Activated T-helper 17 cell treated with anti-CD3 and anti-CD28 coated beads, Interleukin-2, amount 50 U/mL, for 72 hours (primary cell): ENCODE results near the gene UNC93B1. TPM values are rescaled to one million over a fixed set of nuclear protein-coding genes. Genes with fewer than 3 reads are reported as not detected.
A peak's percentile ranks its signal among the peaks of the same experiment; 100 is the strongest.

ENCODE experiments used
- ATAC-seq: fragments of 150-1000 bp; cut with Tn5 transposase; replicated peaks from 2 replicates; pipeline ENCODE4 v1.10.0; 2021; ENCODE audit warnings: mild to moderate bottlenecking, moderate library complexity
- H3K27ac Mint-ChIP-seq: one replicate; pipeline ENCODE4 v1.8.0; 2022; ENCODE audit warnings: mixed read lengths
- H3K27me3 Mint-ChIP-seq: one replicate; pipeline ENCODE4 v1.8.0; 2022; ENCODE audit warnings: mixed read lengths
- H3K36me3 Mint-ChIP-seq: one replicate; pipeline ENCODE4 v1.8.0; 2022; ENCODE audit warnings: low read depth, mild to moderate bottlenecking, mixed read lengths
- H3K4me1 Mint-ChIP-seq: one replicate; pipeline ENCODE4 v1.8.0; 2022; ENCODE audit warnings: mixed read lengths
- H3K4me3 Mint-ChIP-seq: one replicate; pipeline ENCODE4 v1.8.0; 2022; ENCODE audit warnings: mild to moderate bottlenecking, mixed read lengths
- H3K9me3 Mint-ChIP-seq: one replicate; pipeline ENCODE4 v1.8.0; 2022; ENCODE audit warnings: mixed read lengths
- total RNA-seq, 2 donors: library from RNA; stranded (reverse); gene quantifications; one replicate each; pipeline ENCODE4 v1.2.3, GENCODE V29; 2022

The UNC93B1 gene
- total RNA-seq, 2 donors from 2014 or later = 13.1 to 14.8 TPM

DNA sequence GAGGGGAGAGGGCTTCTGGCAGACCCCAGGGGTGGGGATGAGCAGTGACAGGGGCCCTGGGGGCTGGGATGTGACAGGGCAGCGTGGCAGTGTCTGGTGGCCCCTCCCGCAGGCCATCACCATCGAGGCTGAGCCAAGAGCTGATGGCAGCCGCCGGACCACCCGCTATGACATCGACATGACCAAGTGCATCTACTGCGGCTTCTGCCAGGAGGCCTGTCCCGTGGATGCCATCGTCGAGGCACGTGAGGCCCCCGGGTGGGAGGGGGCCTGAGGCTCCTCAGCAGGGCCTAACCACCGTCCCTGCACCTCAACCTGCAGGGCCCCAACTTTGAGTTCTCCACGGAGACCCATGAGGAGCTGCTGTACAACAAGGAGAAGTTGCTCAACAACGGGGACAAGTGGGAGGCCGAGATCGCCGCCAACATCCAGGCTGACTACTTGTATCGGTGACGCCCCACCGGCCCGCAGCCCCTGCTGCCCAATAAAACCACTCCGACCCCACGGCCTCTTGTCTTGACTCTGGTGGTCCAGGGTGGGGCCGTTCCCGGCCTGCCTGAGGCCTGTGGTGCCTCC is 32.3 kb upstream of the UNC93B1 start:
- Mint-ChIP-seq H3K9me3 (no peaks in the 10 kb centered on the region), H3K36me3 (peaks cover 24% of the 10 kb centered on the region), H3K27ac (peak overlapping the region; percentile 91), H3K4me1 (peaks cover 12% of the 10 kb centered on the region), H3K27me3 (no peaks in the 10 kb centered on the region), H3K4me3 (peak overlapping the region; percentile 62)
- ATAC-seq = no peak

DNA sequence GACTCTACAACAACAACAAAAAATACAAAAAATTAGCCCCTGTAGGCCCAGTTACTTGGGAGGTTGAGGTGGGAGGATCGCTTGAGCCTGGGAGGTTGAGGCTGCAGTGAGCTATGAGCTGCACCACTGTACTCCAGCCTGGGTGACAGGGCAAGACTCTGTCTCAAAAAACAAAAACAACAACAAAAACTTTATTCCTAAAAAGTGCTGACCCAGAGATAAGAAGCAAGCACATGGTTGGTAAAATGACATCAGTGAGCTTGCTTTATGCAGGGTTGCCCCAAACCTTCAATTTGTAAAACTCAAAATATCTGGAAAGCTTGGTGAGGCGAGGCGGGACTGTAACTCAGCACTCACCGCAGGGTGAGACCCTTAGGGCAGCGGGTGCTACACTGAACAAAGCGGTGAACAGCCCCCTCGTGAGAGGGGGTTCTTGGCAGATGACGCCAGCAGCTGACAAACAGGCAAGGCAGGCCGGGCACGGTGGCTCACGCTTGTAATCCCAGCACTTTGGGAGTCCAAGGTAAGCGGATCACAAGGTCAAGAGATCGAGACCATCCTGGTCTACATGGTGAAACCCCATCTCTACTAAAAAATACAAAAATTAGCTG is 31.5 kb upstream of the UNC93B1 start:
- peaks cover 20% of the 10 kb centered on the region for H3K36me3 Mint-ChIP-seq
- H3K9me3 Mint-ChIP-seq = no peaks in the 10 kb centered on the region
- peaks cover 12% of the 10 kb centered on the region for H3K4me1 Mint-ChIP-seq
- ATAC-seq = no peak
- no peaks in the 10 kb centered on the region for H3K27me3 Mint-ChIP-seq
- H3K4me3 Mint-ChIP-seq = no peak overlapping the region
- no peak overlapping the region for H3K27ac Mint-ChIP-seq

DNA sequence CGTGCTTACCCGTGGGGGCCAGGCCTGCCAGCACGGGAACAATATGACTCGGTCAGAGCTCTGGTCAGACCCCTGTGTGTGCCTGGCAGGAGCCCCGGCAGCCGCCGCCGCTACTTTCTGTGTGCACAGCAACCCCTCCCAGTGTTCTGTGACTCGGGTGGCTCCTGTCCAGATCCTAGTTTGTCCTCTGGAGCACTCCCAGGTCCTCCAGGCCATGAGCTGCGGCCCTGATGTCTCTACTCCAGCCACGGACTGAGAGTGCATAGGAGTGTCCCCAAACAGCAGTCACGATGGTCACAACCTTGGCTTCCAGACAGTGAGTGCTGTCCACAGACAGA is 29.8 kb upstream of the UNC93B1 start:
- Mint-ChIP-seq H3K27ac (no peak overlapping the region), H3K27me3 (no peaks in the 10 kb centered on the region), H3K36me3 (peaks cover 14% of the 10 kb centered on the region), H3K4me1 (peaks cover 12% of the 10 kb centered on the region), H3K9me3 (no peaks in the 10 kb centered on the region), H3K4me3 (no peak overlapping the region)
- ATAC-seq = no peak

- Mint-ChIP-seq H3K4me3 (no peak overlapping the region), H3K4me1 (peaks cover 12% of the 10 kb centered on the region), H3K27ac (no peak overlapping the region), H3K36me3 (peaks cover 14% of the 10 kb centered on the region), H3K9me3 (no peaks in the 10 kb centered on the region), H3K27me3 (no peaks in the 10 kb centered on the region)
- no peak for ATAC-seq
Measured at GRCh38 chr11:68032997-68033707, 29.3 kb upstream of the UNC93B1 start.

- no peak for ATAC-seq
- H3K27me3 Mint-ChIP-seq = no peaks in the 10 kb centered on the region
- H3K4me3 Mint-ChIP-seq = peak overlapping the region; percentile 88
- no peaks in the 10 kb centered on the region for H3K9me3 Mint-ChIP-seq
- peaks cover 13% of the 10 kb centered on the region for H3K36me3 Mint-ChIP-seq
- H3K4me1 Mint-ChIP-seq = peaks cover 9% of the 10 kb centered on the region
- H3K27ac Mint-ChIP-seq = peak overlapping the region; percentile 84
Measured at GRCh38 chr11:68032003-68032402, 28.1 kb upstream of the UNC93B1 start.

DNA sequence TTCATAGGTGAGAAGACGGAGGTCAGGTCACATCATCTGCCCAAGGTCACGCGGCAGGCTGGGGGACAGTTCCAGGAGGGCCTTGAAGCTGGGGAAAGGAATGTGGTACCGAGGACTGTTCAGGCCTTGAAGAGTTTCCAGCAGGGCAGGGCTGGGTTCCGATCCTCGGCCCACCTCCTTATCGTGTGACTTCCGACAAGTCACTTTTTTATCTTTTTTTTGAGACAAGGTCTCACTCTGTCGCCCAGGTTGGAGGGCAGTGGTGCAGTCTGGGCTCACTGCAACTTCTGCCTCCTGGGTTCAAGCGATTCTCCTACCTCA is 27.2 kb upstream of the UNC93B1 start:
- Mint-ChIP-seq H3K4me1 (peaks cover 6% of the 10 kb centered on the region), H3K36me3 (peaks cover 9% of the 10 kb centered on the region), H3K9me3 (no peaks in the 10 kb centered on the region), H3K4me3 (peak overlapping the region; percentile 88), H3K27me3 (no peaks in the 10 kb centered on the region), H3K27ac (peak overlapping the region; percentile 84)
- ATAC-seq = no peak

GRCh38 chr11:68030318-68031143 is 26.6 kb upstream of the UNC93B1 start, which contains the start of gene NDUFS8:
Gene NDUFS8, plus strand, starts transcription at chr11:68030681. Its CDS starts 1,471 bp downstream, at chr11:68032152.
- peak within 1 kb of the TSS; percentile 88 for H3K4me3 Mint-ChIP-seq
- peaks cover 6% of the 10 kb centered on the region for H3K4me1 Mint-ChIP-seq
- H3K36me3 Mint-ChIP-seq = peaks cover 9% of the 10 kb centered on the region
- H3K9me3 Mint-ChIP-seq = no peaks in the 10 kb centered on the region
- H3K27ac Mint-ChIP-seq = peak within 1 kb of the TSS; percentile 84
- peak; percentile 97 for ATAC-seq
- H3K27me3 Mint-ChIP-seq = no peaks in the 10 kb centered on the region

DNA sequence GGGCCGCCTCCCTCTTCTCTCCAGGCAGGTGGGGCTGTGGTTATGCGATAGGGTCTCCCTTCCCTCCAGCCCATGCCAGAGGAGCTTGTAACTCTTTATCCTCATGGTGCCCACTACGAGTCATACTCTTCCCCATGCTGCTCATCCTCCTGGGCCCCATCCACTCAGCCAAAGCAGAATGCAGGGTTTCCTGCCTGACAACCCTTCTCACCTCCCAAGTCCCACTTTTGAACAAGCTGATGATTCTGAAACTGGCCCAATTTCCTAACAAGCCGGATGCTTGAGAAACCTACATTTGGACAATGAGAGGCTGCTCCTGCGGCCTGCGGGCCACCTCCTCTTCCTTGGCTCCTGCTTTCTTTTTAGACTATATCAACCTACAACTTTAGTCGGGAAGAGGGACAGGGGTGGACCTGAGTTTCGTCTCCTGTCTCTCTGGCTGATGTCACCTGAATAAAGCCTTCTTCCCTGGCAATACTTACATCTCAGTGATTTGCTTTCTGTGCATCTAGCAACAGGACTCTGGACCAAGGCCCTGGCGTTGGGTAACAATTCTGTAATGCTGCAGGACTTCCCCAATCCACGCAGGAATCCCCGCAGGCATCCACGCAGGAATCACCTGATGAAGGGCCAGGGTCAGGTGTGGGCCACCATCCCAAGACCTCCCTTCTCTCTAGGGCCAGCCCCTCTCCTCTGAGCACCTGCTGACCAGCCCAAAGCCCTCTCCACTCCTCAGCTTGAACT is 25.1 kb upstream of the UNC93B1 start:
- Mint-ChIP-seq H3K4me3 (peak overlapping the region; percentile 88), H3K4me1 (peaks cover 6% of the 10 kb centered on the region), H3K27ac (peak overlapping the region; percentile 20), H3K27me3 (no peaks in the 10 kb centered on the region), H3K9me3 (no peaks in the 10 kb centered on the region), H3K36me3 (peaks cover 5% of the 10 kb centered on the region)
- ATAC-seq = no peak

DNA sequence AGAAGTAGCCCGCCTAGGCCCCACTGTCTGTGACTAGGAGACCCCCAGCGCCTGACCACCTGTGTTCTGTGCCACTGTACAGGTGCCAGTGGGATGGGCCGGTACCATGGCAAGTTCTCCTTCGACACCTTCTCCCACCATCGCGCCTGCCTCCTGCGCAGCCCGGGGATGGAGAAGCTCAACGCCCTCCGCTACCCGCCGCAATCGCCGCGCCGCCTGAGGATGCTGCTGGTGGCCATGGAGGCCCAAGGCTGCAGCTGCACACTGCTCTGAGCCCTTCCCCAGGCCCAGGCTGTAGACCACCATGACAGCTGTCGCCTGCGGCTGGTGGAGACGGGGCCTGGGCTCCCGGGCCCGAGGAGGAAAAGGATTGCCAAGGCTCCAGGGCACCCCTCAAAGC is 23.8 kb upstream of the UNC93B1 start:
- H3K9me3 Mint-ChIP-seq = no peaks in the 10 kb centered on the region
- no peak overlapping the region for H3K4me3 Mint-ChIP-seq
- no peak overlapping the region for H3K27ac Mint-ChIP-seq
- peaks cover 6% of the 10 kb centered on the region for H3K4me1 Mint-ChIP-seq
- ATAC-seq = no peak
- H3K36me3 Mint-ChIP-seq = no peaks in the 10 kb centered on the region
- no peaks in the 10 kb centered on the region for H3K27me3 Mint-ChIP-seq

- Mint-ChIP-seq H3K36me3 (no peaks in the 10 kb centered on the region), H3K27me3 (no peaks in the 10 kb centered on the region), H3K27ac (no peak overlapping the region), H3K4me3 (no peak overlapping the region), H3K9me3 (no peaks in the 10 kb centered on the region), H3K4me1 (peaks cover 2% of the 10 kb centered on the region)
- no peak for ATAC-seq
Measured at GRCh38 chr11:68026391-68027105, 22.7 kb upstream of the UNC93B1 start.

GRCh38 chr11:68025047-68025446 is 21.1 kb upstream of the UNC93B1 start:
- Mint-ChIP-seq H3K9me3 (no peaks in the 10 kb centered on the region), H3K36me3 (no peaks in the 10 kb centered on the region), H3K4me3 (no peak overlapping the region), H3K27me3 (no peaks in the 10 kb centered on the region), H3K4me1 (no peaks in the 10 kb centered on the region), H3K27ac (no peak overlapping the region)
- ATAC-seq = no peak

- Mint-ChIP-seq H3K36me3 (no peaks in the 10 kb centered on the region), H3K27me3 (no peaks in the 10 kb centered on the region), H3K27ac (no peak overlapping the region), H3K4me3 (no peak overlapping the region), H3K9me3 (no peaks in the 10 kb centered on the region), H3K4me1 (no peaks in the 10 kb centered on the region)
- no peak for ATAC-seq
Measured at GRCh38 chr11:68024508-68024907, 20.6 kb upstream of the UNC93B1 start.

- no peaks in the 10 kb centered on the region for H3K9me3 Mint-ChIP-seq
- H3K4me3 Mint-ChIP-seq = no peak overlapping the region
- H3K27ac Mint-ChIP-seq = no peak overlapping the region
- no peaks in the 10 kb centered on the region for H3K27me3 Mint-ChIP-seq
- H3K4me1 Mint-ChIP-seq = no peaks in the 10 kb centered on the region
- ATAC-seq = no peak
- H3K36me3 Mint-ChIP-seq = no peaks in the 10 kb centered on the region
Measured at GRCh38 chr11:68022531-68022930, 18.6 kb upstream of the UNC93B1 start.
